Spleen (tissue), 11 donors: ENCODE measurements around the gene SEC24B. TPM values are rescaled to one million over a fixed set of nuclear protein-coding genes. Genes with fewer than 3 reads are reported as not detected.
A peak's percentile ranks its signal among the peaks of the same experiment; 100 is the strongest.

Experiments
- DNase-seq: peaks from one replicate; pipeline ENCODE4 v3.0.0-alpha.2; 2020
- H3K27ac ChIP-seq, 8 donors: fragments of 200-600 bp; sonication (generic) in 7 of 8; 1 replicate in 4 of 8; 2 replicates in 4 of 8; pipeline versions ENCODE4 v1.5.0 to v1.8.0; 2016 to 2021; ENCODE audit warnings: inconsistent platforms in 4 of 8, mild to moderate bottlenecking in 4 of 8, moderate library complexity in 1 of 8
- H3K27me3 ChIP-seq, 7 donors: fragments of 200-600 bp; sonication (generic) in 6 of 7; replicated peaks in 1 of 7; 1 replicate in 4 of 7; 2 replicates in 3 of 7; pipeline versions ENCODE4 v1.5.0 to v1.8.0; 2016 to 2021; ENCODE audit warnings: inconsistent platforms in 3 of 7, mild to moderate bottlenecking in 1 of 7
- H3K36me3 ChIP-seq, 6 donors: fragments of 200-600 bp; sonication (generic) in 5 of 6; 1 replicate in 4 of 6; 2 replicates in 2 of 6; pipeline versions ENCODE4 v1.5.0 to v1.8.0; 2016 to 2021; ENCODE audit warnings: inconsistent platforms in 2 of 6
- H3K4me1 ChIP-seq, 6 donors: fragments of 200-600 bp; sonication (generic) in 5 of 6; 1 replicate in 3 of 6; 2 replicates in 3 of 6; pipeline versions ENCODE4 v1.5.0 to v1.8.0; 2016 to 2021; ENCODE audit warnings: inconsistent platforms in 3 of 6
- H3K4me3 ChIP-seq, 8 donors: fragments of 200-600 bp; sonication (generic) in 7 of 8; 1 replicate in 4 of 8; 2 replicates in 4 of 8; pipeline versions ENCODE4 v1.5.0 to v1.8.0; 2016 to 2021; ENCODE audit warnings: inconsistent platforms in 4 of 8, mild to moderate bottlenecking in 4 of 8, moderate library complexity in 2 of 8
- H3K9me3 ChIP-seq, 8 donors: fragments of 200-600 bp; sonication (generic) in 7 of 8; 1 replicate in 4 of 8; 2 replicates in 4 of 8; pipeline versions ENCODE4 v1.5.0 to v1.8.0; 2016 to 2021; ENCODE audit warnings: inconsistent platforms in 4 of 8
- POLR2A ChIP-seq, 3 donors: fragments of 450-650 bp; IDR thresholded peaks; one replicate each; pipeline ENCODE4 v1.5.1; 2017; ENCODE audit warnings: antibody characterized with exemption in 3 of 3, mild to moderate bottlenecking in 1 of 3
- POLR2AphosphoS5 ChIP-seq, 3 donors: sonication (generic); formaldehyde crosslinking; IDR thresholded peaks; one replicate each; pipeline ENCODE4 v1.5.1; 2017; ENCODE audit warnings: antibody characterized with exemption in 3 of 3
- WGBS, 5 donors: extraction: QIAGEN DNeasy Blood & Tissue Kit in 3 of 5; methylation state at CpG; one replicate each; pipeline versions ENCODE4 v1.1.5 to v1.1.7; 2013 to 2018; 5-methylcytosine and 5-hydroxymethylcytosine counted together
- intact Hi-C: fragments of 100-400 bp; cut with DNase I; formaldehyde crosslinking; loops from one replicate; pipeline ENCODE4 v1.15.0; 2023; ENCODE audit warnings: low total_unique reads
- polyA plus RNA-seq, 3 donors: library from polyadenylated mRNA; stranded (reverse); fragments of 200-250 nt; gene quantifications; one replicate each; pipeline ENCODE4 v1.2.1, GENCODE V29; 2013
- total RNA-seq, 7 donors: library from RNA; depleted of rRNA in 3 of 7; stranded (reverse); fragments of >200 nt in 3 of 7; fragmentation: NEBNext Ultra II Directional in 4 of 7; extraction: Animal tissue kit (Norgen Biotek cat#: 25700) in 4 of 7; gene quantifications; one replicate each; pipeline versions ENCODE4 v1.1.0 to v1.2.1, GENCODE V29; 2016 to 2021
- TF ChIP-seq, protein P1 (sequence below), 11 experiments: fragments of 200-600 bp in 7 of 11; fragments of 450-650 bp in 4 of 11; sonication (generic) in 4 of 11; IDR thresholded peaks in 8 of 11; conservative IDR thresholded peaks in 3 of 11; 1 replicate in 7 of 11; 2 replicates in 4 of 11; pipeline versions ENCODE4 v1.4.0 to v1.8.0; 2016 to 2021; ENCODE audit warnings: antibody characterized with exemption in 11 of 11, inconsistent platforms in 4 of 11, mild to moderate bottlenecking in 1 of 11
- donor health status: healthy with polysubstance abuse.
- donor health status: DM: no; HTN: no; CAD: no; lungs with moderate emphysema.
- donor health status: DM: no; HTN: no; CAD: no.
- donor health status: Bipolar disorder and iron deficiency.
- donor health status: healthy.
- donor health status: DM: no; HTN: no; CAD: no.
- donor health status: DM: yes; HTN: yes; CAD: no.

Gene SEC24B
- total and polyA plus RNA-seq, 10 donors, result 7.1 to 42.9 (median 32.4) TPM

DNA sequence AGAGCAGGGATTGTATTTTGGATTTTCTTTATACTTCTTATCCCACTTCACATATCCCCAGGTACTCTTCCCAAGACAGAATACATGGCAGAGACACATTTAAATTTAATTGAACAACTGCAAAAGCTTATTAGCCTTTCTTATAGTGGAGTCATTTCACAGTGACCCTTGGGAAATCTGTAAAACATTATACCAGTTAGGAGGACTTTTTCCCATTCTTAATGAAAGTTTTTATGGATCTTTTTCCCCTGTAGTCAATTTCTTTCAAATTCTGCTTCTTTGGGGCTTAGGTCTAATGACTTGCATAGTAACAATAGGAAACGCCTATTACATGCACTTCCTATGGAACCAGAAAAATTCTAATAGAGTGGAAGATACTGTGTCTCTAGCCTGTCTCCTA, 111.8 kb downstream of the SEC24B start:
- no peaks in the 10 kb centered on the region for H3K9me3 ChIP-seq
- DNase-seq, result no peak
- intact Hi-C loops, result no loop called here
- H3K27me3 ChIP-seq, result no peaks in the 10 kb centered on the region
- H3K4me1 ChIP-seq, result peaks cover 0 to 15% (median 2%) of the 10 kb centered on the region in 6 donors
- TF ChIP-seq POLR2A (IDR thresholded peaks at IDR 0.05) (no peak), POLR2AphosphoS5 (IDR thresholded peaks at IDR 0.05) (no peak)
- TF ChIP-seq, protein P1, sequence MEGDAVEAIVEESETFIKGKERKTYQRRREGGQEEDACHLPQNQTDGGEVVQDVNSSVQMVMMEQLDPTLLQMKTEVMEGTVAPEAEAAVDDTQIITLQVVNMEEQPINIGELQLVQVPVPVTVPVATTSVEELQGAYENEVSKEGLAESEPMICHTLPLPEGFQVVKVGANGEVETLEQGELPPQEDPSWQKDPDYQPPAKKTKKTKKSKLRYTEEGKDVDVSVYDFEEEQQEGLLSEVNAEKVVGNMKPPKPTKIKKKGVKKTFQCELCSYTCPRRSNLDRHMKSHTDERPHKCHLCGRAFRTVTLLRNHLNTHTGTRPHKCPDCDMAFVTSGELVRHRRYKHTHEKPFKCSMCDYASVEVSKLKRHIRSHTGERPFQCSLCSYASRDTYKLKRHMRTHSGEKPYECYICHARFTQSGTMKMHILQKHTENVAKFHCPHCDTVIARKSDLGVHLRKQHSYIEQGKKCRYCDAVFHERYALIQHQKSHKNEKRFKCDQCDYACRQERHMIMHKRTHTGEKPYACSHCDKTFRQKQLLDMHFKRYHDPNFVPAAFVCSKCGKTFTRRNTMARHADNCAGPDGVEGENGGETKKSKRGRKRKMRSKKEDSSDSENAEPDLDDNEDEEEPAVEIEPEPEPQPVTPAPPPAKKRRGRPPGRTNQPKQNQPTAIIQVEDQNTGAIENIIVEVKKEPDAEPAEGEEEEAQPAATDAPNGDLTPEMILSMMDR (IDR thresholded peaks at IDR 0.05 in 8 of 11, conservative IDR thresholded peaks at IDR 0.05 in 3 of 11), result no peak
- no peak overlapping the region for H3K27ac ChIP-seq
- WGBS, 5 donors, result 94 to 97% (median 96%) methylated on average over 1 of the region's 1 CpG
- H3K4me3 ChIP-seq, result no peak overlapping the region
- H3K36me3 ChIP-seq, result peaks cover 0 to 60% (median 19%) of the 10 kb centered on the region in 6 donors

DNA sequence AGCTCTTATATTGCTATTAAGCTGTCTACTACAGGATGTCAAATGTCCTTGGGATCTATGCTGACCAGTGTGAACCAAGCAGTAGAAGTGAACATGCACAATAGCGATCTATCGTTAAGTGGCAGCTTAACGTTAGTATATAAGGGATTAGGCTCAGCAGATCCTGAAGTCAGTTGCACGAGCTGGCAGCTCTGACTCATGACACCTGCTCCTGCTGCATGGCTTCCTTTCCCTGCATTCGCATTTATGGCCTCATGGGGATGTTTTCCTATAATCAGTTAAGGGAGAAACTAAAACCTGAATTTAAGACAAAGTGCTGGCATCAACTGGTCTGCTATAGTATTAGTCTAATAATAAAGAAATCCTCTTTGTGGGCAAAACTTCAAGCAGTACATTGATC, 113.8 kb downstream of the SEC24B start:
- Histone ChIP-seq H3K9me3 (no peaks in the 10 kb centered on the region), H3K27ac (no peak overlapping the region), H3K27me3 (no peaks in the 10 kb centered on the region), H3K4me1 (peaks cover 0 to 15% (median 2%) of the 10 kb centered on the region in 6 donors), H3K4me3 (no peak overlapping the region), H3K36me3 (peaks cover 0 to 40% (median 9%) of the 10 kb centered on the region in 6 donors)
- intact Hi-C loops, result no loop called here
- WGBS, 5 donors, result 89 to 93% (median 90%) methylated on average over 5 of the region's 5 CpGs
- DNase-seq, result no peak
- TF ChIP-seq, protein P1 (IDR thresholded peaks at IDR 0.05 in 8 of 11, conservative IDR thresholded peaks at IDR 0.05 in 3 of 11), result no peak
- TF ChIP-seq POLR2AphosphoS5 (IDR thresholded peaks at IDR 0.05), result no peak
- TF ChIP-seq POLR2A (IDR thresholded peaks at IDR 0.05), result no peak

DNA sequence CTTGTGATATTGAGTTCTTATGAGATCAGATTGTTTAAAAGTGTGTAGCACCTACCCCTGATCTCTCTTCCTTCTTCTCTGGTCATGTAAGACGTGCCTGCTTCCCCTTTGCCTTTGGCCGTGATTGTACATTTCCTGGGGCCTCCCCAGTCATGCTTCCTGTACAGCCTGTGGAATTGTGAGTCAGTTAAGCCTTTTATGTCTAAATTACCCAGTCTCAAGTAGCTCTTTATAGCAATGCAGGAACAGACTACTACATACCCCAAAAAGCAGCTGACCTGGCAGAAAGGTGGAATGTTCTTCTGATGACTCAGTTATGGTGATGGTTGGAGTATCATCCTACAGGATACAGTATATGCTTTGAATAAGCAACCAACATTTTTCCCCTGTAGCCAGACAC, 115.0 kb downstream of the SEC24B start:
- Histone ChIP-seq H3K36me3 (peaks cover 0 to 27% (median 5%) of the 10 kb centered on the region in 6 donors), H3K4me1 (peaks cover 0 to 15% (median 2%) of the 10 kb centered on the region in 6 donors), H3K27me3 (no peaks in the 10 kb centered on the region), H3K27ac (peak overlapping the region in 5 of 8 donors; percentile 16 to 57 (median 44)), H3K4me3 (no peak overlapping the region), H3K9me3 (no peaks in the 10 kb centered on the region)
- intact Hi-C loops, result no loop called here
- TF ChIP-seq, protein P1 (IDR thresholded peaks at IDR 0.05 in 8 of 11, conservative IDR thresholded peaks at IDR 0.05 in 3 of 11), result no peak
- TF ChIP-seq POLR2AphosphoS5 (IDR thresholded peaks at IDR 0.05), result peak in 1 of 3 donors; percentile 63
- 11 to 29% (median 15%) methylated on average over 2 of the region's 2 CpGs for WGBS, 5 donors
- no peak for DNase-seq

DNA sequence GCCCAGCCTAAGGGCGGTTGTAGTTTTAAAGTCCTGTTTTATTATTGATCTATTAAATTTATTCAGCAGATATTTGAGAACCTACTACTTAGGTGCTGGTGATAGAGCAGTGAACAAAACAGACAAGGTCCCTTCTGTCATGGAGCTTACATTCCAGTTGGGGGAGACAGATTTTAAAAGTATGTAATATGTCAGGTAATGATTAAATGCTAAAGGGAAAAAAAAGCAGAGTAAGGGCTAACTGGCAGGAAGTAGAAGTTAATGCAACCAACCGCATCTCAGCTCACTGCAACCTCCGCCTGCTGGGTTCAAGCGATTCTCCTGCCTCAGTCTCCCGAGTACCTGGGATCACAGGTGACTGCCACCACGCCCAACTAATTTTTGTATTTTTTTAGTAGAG, 118.6 kb downstream of the SEC24B start:
- WGBS, 5 donors, result 81 to 91% (median 88%) methylated on average over 6 of the region's 6 CpGs
- H3K36me3 ChIP-seq, result no peaks in the 10 kb centered on the region
- no peak overlapping the region for H3K27ac ChIP-seq
- H3K27me3 ChIP-seq, result no peaks in the 10 kb centered on the region
- DNase-seq, result no peak
- TF ChIP-seq POLR2A (IDR thresholded peaks at IDR 0.05) (no peak), POLR2AphosphoS5 (IDR thresholded peaks at IDR 0.05) (no peak)
- TF ChIP-seq, protein P1 (IDR thresholded peaks at IDR 0.05 in 8 of 11, conservative IDR thresholded peaks at IDR 0.05 in 3 of 11), result no peak
- H3K9me3 ChIP-seq, result peaks cover 0 to 1% (median 0%) of the 10 kb centered on the region in 8 donors
- H3K4me1 ChIP-seq, result peaks cover 0 to 15% (median 2%) of the 10 kb centered on the region in 6 donors
- H3K4me3 ChIP-seq, result no peak overlapping the region
- intact Hi-C loops, result loop anchor here (5.0 kb wide), 1 partner anchor 120 kb away; the partner anchor contains the start of gene SEC24B
